ENCODE data around the gene IKBKE.

DNA sequence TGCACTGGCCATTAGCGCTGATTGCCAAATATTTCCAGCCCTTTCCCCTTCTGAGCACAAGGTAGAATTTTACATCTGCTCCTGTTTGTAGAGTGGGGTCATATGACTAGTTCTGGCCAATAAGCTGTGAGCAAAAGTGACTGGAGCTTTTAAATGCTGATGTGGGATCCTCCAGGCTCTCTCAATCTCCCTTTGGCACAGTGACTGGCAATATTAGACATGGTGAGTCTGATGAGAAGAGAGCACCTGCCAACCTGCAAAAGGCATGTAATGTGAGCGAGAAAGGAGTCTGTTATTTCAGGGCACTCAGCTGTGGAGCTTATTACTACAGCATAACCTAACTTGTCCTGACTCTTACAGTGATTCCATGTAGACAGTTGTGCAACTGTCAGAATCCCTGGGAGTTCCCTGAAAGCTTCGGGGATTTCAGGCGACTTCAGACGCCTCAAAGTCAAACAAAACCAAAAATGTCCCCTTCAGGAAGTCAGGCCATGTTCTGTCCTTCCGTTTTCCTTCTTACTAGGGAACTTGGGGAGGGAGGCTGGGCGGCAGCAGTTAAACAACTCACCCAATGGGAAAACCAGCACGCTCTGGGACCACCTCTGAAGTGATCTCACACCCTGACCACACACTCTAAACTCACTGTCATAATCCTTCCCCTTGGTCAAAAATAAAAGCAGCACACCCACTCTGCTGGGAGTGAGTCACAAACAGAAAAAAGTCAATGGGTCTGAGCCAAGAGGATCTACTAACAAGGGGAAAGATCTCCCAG, 33.5 kb downstream of the IKBKE start:
- TF ChIP-seq EZH2 (IDR thresholded peaks at IDR 0.05; ENCODE audit: insufficient read depth, poor library complexity, severe bottlenecking) (no peak), EZH2phosphoT487 (IDR thresholded peaks at IDR 0.05; ENCODE audit: insufficient read depth, low read depth) (no peak)
